ENCODE data around the gene MBP.

DNA sequence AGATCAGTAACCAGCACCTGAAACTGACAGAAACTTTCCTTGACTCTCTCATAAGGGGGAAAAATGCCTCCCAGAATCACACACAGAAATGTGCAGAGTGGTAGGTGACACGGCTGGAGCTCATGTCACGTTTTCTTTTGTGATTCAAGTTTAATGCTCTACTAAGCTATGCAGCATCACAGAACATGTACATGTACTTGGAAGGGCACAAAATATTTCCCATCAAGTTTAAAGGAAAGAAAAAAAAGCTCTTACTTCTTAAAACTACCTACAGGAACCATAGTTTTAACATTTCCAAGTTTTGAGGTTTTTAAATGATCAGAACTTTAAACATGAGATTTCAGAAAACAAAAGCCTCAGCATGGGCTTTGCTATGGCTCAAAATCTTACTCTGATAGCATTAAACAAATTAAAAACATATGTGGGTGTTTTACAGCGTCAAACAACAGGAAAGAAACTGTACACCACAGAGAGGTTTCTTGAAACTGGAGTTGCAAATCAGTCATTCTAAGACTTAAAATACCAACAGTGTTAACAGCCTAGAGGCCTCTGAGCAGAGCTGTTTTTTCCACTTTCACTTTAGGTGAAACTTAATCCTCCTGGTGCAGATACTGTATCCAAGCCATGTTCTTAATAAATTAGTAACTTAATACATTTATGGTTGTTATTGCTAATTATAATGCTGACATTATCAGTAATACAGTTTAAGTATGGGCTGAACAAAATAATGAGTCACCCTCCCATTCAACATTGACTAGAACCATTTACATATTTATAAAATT lies 30.1 kb downstream of the MBP start:
- TF ChIP-seq, protein P1, sequence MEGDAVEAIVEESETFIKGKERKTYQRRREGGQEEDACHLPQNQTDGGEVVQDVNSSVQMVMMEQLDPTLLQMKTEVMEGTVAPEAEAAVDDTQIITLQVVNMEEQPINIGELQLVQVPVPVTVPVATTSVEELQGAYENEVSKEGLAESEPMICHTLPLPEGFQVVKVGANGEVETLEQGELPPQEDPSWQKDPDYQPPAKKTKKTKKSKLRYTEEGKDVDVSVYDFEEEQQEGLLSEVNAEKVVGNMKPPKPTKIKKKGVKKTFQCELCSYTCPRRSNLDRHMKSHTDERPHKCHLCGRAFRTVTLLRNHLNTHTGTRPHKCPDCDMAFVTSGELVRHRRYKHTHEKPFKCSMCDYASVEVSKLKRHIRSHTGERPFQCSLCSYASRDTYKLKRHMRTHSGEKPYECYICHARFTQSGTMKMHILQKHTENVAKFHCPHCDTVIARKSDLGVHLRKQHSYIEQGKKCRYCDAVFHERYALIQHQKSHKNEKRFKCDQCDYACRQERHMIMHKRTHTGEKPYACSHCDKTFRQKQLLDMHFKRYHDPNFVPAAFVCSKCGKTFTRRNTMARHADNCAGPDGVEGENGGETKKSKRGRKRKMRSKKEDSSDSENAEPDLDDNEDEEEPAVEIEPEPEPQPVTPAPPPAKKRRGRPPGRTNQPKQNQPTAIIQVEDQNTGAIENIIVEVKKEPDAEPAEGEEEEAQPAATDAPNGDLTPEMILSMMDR (IDR thresholded peaks at IDR 0.05; ENCODE audit: insufficient read depth, low read length): no peak
- TF ChIP-seq GABPA (IDR thresholded peaks at IDR 0.05; ENCODE audit: low read depth) (no peak), POLR2AphosphoS5 (IDR thresholded peaks at IDR 0.05; ENCODE audit: low read depth) (no peak), SPI1 (IDR thresholded peaks at IDR 0.05; ENCODE audit: borderline replicate concordance, low read depth) (no peak)
- TF ChIP-seq, protein P2, sequence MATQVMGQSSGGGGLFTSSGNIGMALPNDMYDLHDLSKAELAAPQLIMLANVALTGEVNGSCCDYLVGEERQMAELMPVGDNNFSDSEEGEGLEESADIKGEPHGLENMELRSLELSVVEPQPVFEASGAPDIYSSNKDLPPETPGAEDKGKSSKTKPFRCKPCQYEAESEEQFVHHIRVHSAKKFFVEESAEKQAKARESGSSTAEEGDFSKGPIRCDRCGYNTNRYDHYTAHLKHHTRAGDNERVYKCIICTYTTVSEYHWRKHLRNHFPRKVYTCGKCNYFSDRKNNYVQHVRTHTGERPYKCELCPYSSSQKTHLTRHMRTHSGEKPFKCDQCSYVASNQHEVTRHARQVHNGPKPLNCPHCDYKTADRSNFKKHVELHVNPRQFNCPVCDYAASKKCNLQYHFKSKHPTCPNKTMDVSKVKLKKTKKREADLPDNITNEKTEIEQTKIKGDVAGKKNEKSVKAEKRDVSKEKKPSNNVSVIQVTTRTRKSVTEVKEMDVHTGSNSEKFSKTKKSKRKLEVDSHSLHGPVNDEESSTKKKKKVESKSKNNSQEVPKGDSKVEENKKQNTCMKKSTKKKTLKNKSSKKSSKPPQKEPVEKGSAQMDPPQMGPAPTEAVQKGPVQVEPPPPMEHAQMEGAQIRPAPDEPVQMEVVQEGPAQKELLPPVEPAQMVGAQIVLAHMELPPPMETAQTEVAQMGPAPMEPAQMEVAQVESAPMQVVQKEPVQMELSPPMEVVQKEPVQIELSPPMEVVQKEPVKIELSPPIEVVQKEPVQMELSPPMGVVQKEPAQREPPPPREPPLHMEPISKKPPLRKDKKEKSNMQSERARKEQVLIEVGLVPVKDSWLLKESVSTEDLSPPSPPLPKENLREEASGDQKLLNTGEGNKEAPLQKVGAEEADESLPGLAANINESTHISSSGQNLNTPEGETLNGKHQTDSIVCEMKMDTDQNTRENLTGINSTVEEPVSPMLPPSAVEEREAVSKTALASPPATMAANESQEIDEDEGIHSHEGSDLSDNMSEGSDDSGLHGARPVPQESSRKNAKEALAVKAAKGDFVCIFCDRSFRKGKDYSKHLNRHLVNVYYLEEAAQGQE (IDR thresholded peaks at IDR 0.05; ENCODE audit: insufficient replicate concordance, low read depth): no peak

Data from HL-60 (cell line).